ENCODE results near the gene CBX1. TPM values are rescaled to one million over a fixed set of nuclear protein-coding genes. Genes with fewer than 3 reads are reported as not detected.

The CBX1 gene
- polyA plus RNA-seq, 1 experiment = 20.7 TPM

GRCh38 chr17:48111937-48112241 is 10.6 kb upstream of the CBX1 start:
- peaks cover 7% of the 10 kb centered on the region for H3K36me3 ChIP-seq (ENCODE audit: control insufficient read depth, insufficient read depth, low read length)
- CTCF ChIA-PET = interaction anchor here (0.7 to 1.0 kb wide), 4 partner anchors 22 to 566 kb away, joined by 3 to 5 read pairs (median 3); no protein-coding TSS in a partner anchor
- DNase-seq (ENCODE audit: low read depth) = no peak
- POLR2A ChIA-PET = no interaction called here
- H3K4me3 ChIP-seq (ENCODE audit: low read depth, low read length) = no peak overlapping the region
- no peak for TF ChIP-seq CTCF (IDR thresholded peaks at IDR 0.05; ENCODE audit: insufficient read depth, low read depth, low read length)
- no peaks in the 10 kb centered on the region for H3K27me3 ChIP-seq (ENCODE audit: control insufficient read depth, insufficient read depth, low read length)

- ChIA-PET CTCF (no interaction called here), POLR2A (no interaction called here)
- no peak overlapping the region for H3K4me3 ChIP-seq (ENCODE audit: low read depth, low read length)
- H3K36me3 ChIP-seq (ENCODE audit: control insufficient read depth, insufficient read depth, low read length) = peaks cover 6% of the 10 kb centered on the region
- TF ChIP-seq CTCF (IDR thresholded peaks at IDR 0.05; ENCODE audit: insufficient read depth, low read depth, low read length) = no peak
- no peaks in the 10 kb centered on the region for H3K27me3 ChIP-seq (ENCODE audit: control insufficient read depth, insufficient read depth, low read length)
- DNase-seq (ENCODE audit: low read depth) = no peak
These were observed 9.5 kb upstream of the CBX1 start for GRCh38 chr17:48110761-48111160.

- no peak for DNase-seq (ENCODE audit: low read depth)
- Histone ChIP-seq H3K4me3 (ENCODE audit: low read depth, low read length) (peak within 1 kb of the TSS; percentile 80), H3K36me3 (ENCODE audit: control insufficient read depth, insufficient read depth, low read length) (no peaks in the 10 kb centered on the region), H3K27me3 (ENCODE audit: control insufficient read depth, insufficient read depth, low read length) (no peaks in the 10 kb centered on the region)
- 0 out of 2 replicates have a peak, but pooled peaks have one; percentile 4 for TF ChIP-seq CTCF (IDR thresholded peaks at IDR 0.05; ENCODE audit: insufficient read depth, low read depth, low read length)
- CTCF ChIA-PET = interaction anchor here (0.7 to 2.0 kb wide), 14 partner anchors 9 to 129 kb away, joined by 3 to 6 read pairs (median 4); no protein-coding TSS in a partner anchor
- POLR2A ChIA-PET = no interaction called here
These were observed 6.1 kb upstream of the CBX1 start, which contains the start of gene SNX11 for GRCh38 chr17:48107137-48108055. Gene SNX11 (plus strand): TSS chr17:48107766. CDS start chr17:48112044, 4,278 bp downstream.

- DNase-seq (ENCODE audit: low read depth) = no peak
- TF ChIP-seq CTCF (IDR thresholded peaks at IDR 0.05; ENCODE audit: insufficient read depth, low read depth, low read length) = no peak
- no peaks in the 10 kb centered on the region for H3K36me3 ChIP-seq (ENCODE audit: control insufficient read depth, insufficient read depth, low read length)
- POLR2A ChIA-PET = no interaction called here
- H3K4me3 ChIP-seq (ENCODE audit: low read depth, low read length) = peak overlapping the region; percentile 80
- CTCF ChIA-PET = interaction anchor here (0.7 to 2.0 kb wide), 6 partner anchors 9 to 81 kb away, joined by 3 to 7 read pairs (median 4); no protein-coding TSS in a partner anchor
- H3K27me3 ChIP-seq (ENCODE audit: control insufficient read depth, insufficient read depth, low read length) = no peaks in the 10 kb centered on the region
These were observed 5.5 kb upstream of the CBX1 start for GRCh38 chr17:48106802-48107136.

GRCh38 chr17:48104440-48104839 is 3.2 kb upstream of the CBX1 start:
- no peak overlapping the region for H3K4me3 ChIP-seq (ENCODE audit: low read depth, low read length)
- no peak for DNase-seq (ENCODE audit: low read depth)
- H3K27me3 ChIP-seq (ENCODE audit: control insufficient read depth, insufficient read depth, low read length) = no peaks in the 10 kb centered on the region
- no peak for TF ChIP-seq CTCF (IDR thresholded peaks at IDR 0.05; ENCODE audit: insufficient read depth, low read depth, low read length)
- no peaks in the 10 kb centered on the region for H3K36me3 ChIP-seq (ENCODE audit: control insufficient read depth, insufficient read depth, low read length)
- ChIA-PET POLR2A (no interaction called here), CTCF (interaction anchor here (5.7 kb wide), 1 partner anchor 78 kb away, joined by 26 read pairs; no protein-coding TSS in a partner anchor)
